Right atrium auricular region (tissue), 2 donors: ENCODE results near the gene STYXL2. TPM values are rescaled to one million over a fixed set of nuclear protein-coding genes. Genes with fewer than 3 reads are reported as not detected.

Experiments
- DNase-seq: peaks from one replicate; pipeline ENCODE4 v3.0.0-alpha.2; 2019; ENCODE audit warnings: low spot score
- H3K27ac ChIP-seq, 2 donors: fragments of 200-600 bp; sonication (generic); 1 replicate in 1 of 2; 2 replicates in 1 of 2; pipeline ENCODE4 v1.5.1; 2016 to 2019
- H3K27me3 ChIP-seq, 2 donors: fragments of 200-600 bp; sonication (generic); one replicate each; pipeline versions ENCODE4 v1.5.1 to v1.6.0; 2017 to 2019
- H3K36me3 ChIP-seq: fragments of 200-600 bp; sonication (generic); one replicate; pipeline ENCODE4 v1.5.1; 2016
- H3K4me1 ChIP-seq, 2 donors: fragments of 200-600 bp; sonication (generic); one replicate each; pipeline versions ENCODE4 v1.5.1 to v1.6.0; 2017 to 2019
- H3K4me3 ChIP-seq, 2 donors: fragments of 200-600 bp; sonication (generic); 1 replicate in 1 of 2; 2 replicates in 1 of 2; pipeline ENCODE4 v1.5.1; 2017 to 2019; ENCODE audit warnings: mild to moderate bottlenecking in 1 of 2, moderate library complexity in 1 of 2
- H3K9me3 ChIP-seq, 2 donors: fragments of 200-600 bp; sonication (generic); one replicate each; pipeline ENCODE4 v1.5.1; 2019
- total RNA-seq, 2 donors: library from RNA; depleted of rRNA; stranded (reverse); fragments of >200 nt; gene quantifications; one replicate each; pipeline ENCODE4 v1.1.0, GENCODE V29; 2016
- TF ChIP-seq, protein P1 (sequence below), 2 donors: fragments of 200-600 bp; sonication (generic); IDR thresholded peaks; one replicate each; pipeline ENCODE4 v1.5.1; 2019; ENCODE audit warnings: antibody characterized with exemption in 2 of 2

The STYXL2 gene
- total RNA-seq, 2 donors from 2014 or later = 60.2 to 148 TPM

DNA sequence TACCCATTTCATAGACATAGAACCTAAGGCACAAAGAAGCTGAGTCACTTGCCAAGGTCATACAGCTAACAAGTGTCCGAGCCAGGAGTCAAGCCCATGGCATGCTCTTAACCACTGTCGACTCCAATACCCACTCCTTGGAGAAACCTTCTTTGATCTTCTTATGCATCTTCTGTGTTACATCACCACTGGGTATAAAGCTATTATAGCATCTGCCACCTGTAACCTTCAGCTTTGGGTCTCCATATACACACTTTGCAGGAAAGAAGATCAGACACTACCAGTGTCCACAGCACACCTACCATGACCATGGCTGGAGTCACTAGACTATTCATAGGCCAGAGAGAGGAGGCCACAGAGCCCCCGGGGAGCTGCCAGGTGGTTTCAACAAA lies 32.8 kb upstream of the STYXL2 start:
- DNase-seq = no peak
- no peaks in the 10 kb centered on the region for H3K9me3 ChIP-seq
- H3K4me3 ChIP-seq = no peak overlapping the region
- no peaks in the 10 kb centered on the region for H3K27me3 ChIP-seq
- TF ChIP-seq, protein P1, sequence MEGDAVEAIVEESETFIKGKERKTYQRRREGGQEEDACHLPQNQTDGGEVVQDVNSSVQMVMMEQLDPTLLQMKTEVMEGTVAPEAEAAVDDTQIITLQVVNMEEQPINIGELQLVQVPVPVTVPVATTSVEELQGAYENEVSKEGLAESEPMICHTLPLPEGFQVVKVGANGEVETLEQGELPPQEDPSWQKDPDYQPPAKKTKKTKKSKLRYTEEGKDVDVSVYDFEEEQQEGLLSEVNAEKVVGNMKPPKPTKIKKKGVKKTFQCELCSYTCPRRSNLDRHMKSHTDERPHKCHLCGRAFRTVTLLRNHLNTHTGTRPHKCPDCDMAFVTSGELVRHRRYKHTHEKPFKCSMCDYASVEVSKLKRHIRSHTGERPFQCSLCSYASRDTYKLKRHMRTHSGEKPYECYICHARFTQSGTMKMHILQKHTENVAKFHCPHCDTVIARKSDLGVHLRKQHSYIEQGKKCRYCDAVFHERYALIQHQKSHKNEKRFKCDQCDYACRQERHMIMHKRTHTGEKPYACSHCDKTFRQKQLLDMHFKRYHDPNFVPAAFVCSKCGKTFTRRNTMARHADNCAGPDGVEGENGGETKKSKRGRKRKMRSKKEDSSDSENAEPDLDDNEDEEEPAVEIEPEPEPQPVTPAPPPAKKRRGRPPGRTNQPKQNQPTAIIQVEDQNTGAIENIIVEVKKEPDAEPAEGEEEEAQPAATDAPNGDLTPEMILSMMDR (IDR thresholded peaks at IDR 0.05) = no peak
- H3K4me1 ChIP-seq = peaks cover 0 to 8% of the 10 kb centered on the region in 2 donors
- H3K36me3 ChIP-seq = no peaks in the 10 kb centered on the region
- no peak overlapping the region for H3K27ac ChIP-seq

DNA sequence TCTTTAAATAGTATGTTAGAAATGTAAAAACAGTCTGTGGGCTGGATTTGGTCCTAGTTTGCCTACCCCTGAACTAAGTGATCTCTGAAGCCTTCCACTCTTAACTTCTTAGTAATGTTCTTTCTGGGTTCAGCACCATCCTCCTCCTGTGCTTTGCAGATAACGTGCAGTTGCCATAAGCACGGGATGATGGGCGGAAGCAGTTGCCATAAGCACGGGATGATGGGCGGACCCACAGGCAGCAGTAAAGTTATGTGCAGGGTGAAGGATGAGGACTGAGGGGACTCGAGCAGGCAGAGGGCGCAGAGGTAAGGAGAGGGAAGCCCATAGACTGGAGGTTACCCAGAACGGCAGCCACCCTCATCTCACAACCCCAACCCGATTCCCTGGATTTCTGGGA lies 29.3 kb upstream of the STYXL2 start:
- TF ChIP-seq, protein P1 (IDR thresholded peaks at IDR 0.05) = no peak
- Histone ChIP-seq H3K36me3 (no peaks in the 10 kb centered on the region), H3K4me3 (no peak overlapping the region), H3K9me3 (no peaks in the 10 kb centered on the region), H3K27me3 (no peaks in the 10 kb centered on the region), H3K27ac (no peak overlapping the region), H3K4me1 (no peaks in the 10 kb centered on the region)
- DNase-seq = no peak

DNA sequence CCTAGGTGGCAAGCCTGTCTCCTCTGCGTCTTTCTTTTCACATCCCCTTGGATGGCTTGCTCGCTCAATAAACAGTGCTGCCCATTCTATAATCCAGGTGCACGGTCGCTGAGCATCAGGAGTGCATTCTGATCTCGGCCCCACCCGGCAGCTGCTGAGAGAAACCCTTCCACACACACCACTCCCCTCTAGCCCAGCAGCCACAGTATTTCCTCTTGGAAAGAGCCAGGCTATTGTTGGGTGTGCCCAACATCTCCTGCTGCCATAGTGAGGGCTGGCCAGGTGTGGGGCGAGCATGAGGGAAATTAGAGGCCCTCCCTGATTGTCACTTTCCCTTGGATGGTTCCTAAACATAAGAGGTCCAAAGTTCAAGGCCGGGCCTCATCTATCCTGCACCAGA lies 28.4 kb upstream of the STYXL2 start:
- Histone ChIP-seq H3K4me1 (no peaks in the 10 kb centered on the region), H3K9me3 (no peaks in the 10 kb centered on the region), H3K27me3 (no peaks in the 10 kb centered on the region), H3K4me3 (no peak overlapping the region), H3K27ac (no peak overlapping the region), H3K36me3 (no peaks in the 10 kb centered on the region)
- no peak for DNase-seq
- TF ChIP-seq, protein P1 (IDR thresholded peaks at IDR 0.05) = no peak

DNA sequence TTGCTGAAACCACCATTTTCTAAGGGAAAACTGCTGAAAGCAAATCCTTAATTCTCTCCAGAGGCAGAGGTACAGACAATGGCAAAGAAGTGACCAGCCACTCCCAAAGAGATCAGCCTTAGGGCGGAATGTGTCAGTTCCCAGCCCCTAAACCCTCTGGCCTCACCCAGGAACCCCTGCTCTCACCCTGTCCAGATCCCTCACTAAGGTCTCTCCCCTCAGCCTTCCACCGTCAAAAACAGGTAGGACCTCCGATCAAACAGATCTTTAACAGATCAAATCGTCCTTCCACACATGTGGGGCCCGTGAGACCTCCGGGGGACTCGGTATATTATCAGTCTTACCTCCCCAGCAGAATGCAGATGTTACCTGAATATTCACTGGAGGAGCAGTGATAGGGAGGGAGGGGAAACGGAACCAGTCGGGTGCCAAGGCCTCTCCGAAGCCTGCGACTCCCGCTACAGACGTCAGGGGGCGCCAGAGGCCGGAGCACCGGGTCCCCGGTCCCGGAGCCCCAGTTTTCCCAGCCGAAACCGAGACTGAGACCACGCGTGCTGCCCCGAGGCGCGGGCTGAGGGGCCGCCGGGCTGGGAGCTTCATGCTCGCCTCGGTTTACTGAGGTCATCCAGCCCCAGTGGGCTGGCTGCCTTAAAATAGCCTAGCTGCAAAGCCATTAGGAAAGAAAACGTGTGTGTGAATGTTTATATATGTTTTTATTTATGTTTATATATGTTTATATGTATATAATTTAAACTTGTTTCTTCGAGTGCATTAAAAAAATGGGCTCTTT lies 27.3 kb upstream of the STYXL2 start:
- no peak overlapping the region for H3K4me3 ChIP-seq
- no peaks in the 10 kb centered on the region for H3K4me1 ChIP-seq
- H3K36me3 ChIP-seq = no peaks in the 10 kb centered on the region
- no peaks in the 10 kb centered on the region for H3K9me3 ChIP-seq
- TF ChIP-seq, protein P1 (IDR thresholded peaks at IDR 0.05) = peak; percentile 94 to 98
- peak; percentile 71 for DNase-seq
- H3K27me3 ChIP-seq = no peaks in the 10 kb centered on the region
- H3K27ac ChIP-seq = no peak overlapping the region

DNA sequence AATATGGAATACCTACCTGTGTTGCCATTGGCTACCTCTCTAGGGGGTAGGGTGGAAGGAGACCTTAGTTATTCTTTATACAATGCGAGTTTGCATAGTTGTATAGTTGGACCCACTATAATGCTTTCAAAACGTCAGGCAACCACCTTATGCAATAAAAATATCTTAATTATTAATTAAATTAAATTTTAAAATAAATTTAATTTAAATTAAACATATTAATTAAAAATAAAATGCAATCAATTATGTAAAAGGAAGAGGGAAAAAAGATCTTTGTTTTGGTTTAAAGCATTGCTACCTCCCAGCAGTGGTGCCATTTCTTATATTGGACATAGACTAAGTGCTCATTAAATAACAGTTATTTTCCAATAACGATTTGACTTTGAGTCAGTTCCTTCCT lies 26.0 kb upstream of the STYXL2 start:
- Histone ChIP-seq H3K36me3 (no peaks in the 10 kb centered on the region), H3K4me3 (no peak overlapping the region), H3K9me3 (no peaks in the 10 kb centered on the region), H3K27me3 (no peaks in the 10 kb centered on the region), H3K27ac (no peak overlapping the region), H3K4me1 (no peaks in the 10 kb centered on the region)
- DNase-seq = no peak
- TF ChIP-seq, protein P1 (IDR thresholded peaks at IDR 0.05) = no peak

DNA sequence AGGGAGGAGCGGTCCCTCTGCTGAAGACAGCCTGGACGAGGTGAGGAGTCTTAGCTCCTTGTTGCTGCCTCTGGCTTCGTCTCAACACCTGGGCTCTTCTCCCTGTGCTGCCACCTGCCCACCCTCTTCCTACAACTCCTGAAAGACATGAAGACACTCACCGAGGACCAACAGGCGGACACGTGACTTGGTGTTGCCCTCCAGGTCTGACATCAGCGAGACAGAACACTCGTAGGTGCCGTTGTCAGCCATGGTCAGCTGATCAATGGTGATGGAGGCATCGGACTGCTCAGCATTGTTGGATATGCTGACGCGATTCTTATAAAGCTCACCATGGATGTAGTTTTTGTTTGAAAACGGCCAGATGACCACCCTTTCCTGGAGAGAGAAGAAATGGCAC lies 25.1 kb upstream of the STYXL2 start:
- TF ChIP-seq, protein P1 (IDR thresholded peaks at IDR 0.05) = no peak
- H3K9me3 ChIP-seq = no peaks in the 10 kb centered on the region
- DNase-seq = no peak
- no peaks in the 10 kb centered on the region for H3K27me3 ChIP-seq
- H3K4me3 ChIP-seq = no peak overlapping the region
- no peaks in the 10 kb centered on the region for H3K36me3 ChIP-seq
- no peak overlapping the region for H3K27ac ChIP-seq
- H3K4me1 ChIP-seq = no peaks in the 10 kb centered on the region
